Measurements from ENCODE around the gene FAM168B. TPM values are rescaled to one million over a fixed set of nuclear protein-coding genes. Genes with fewer than 3 reads are reported as not detected.

Gene FAM168B
- total RNA-seq, 1 experiment from 2014 or later: 81.4 TPM

- Histone ChIP-seq H3K79me1 (ENCODE audit: insufficient read depth, low read depth, low read length, poor library complexity, severe bottlenecking) (no peaks in the 10 kb centered on the region), H3K4me2 (ENCODE audit: insufficient read depth, insufficient read length, low read length) (no peak overlapping the region), H3K23ac (ENCODE audit: insufficient read length, low read depth, low read length) (no peak overlapping the region), H3K56ac (ENCODE audit: insufficient read length, low read depth, low read length) (no peak overlapping the region), H3K4ac (ENCODE audit: low read depth, low read length) (no peak overlapping the region), H3K18ac (ENCODE audit: insufficient read length, low read depth, low read length) (no peak overlapping the region), H4K5ac (ENCODE audit: insufficient read length, low read depth, low read length) (no peak overlapping the region), H3K79me2 (ENCODE audit: insufficient read depth, low read length) (no peaks in the 10 kb centered on the region), H3T11ph (ENCODE audit: low read length) (no peak overlapping the region), H2BK20ac (ENCODE audit: low read depth, low read length, poor library complexity, severe bottlenecking) (no peak overlapping the region), H2BK120ac (ENCODE audit: low read depth, low read length, poor library complexity, severe bottlenecking) (no peak overlapping the region), H2BK12ac (ENCODE audit: insufficient read length, low read depth, low read length) (no peak overlapping the region), H4K8ac (replicated peaks; ENCODE audit: insufficient read length, low read depth, low read length) (no peak overlapping the region), H3K9me3 (ENCODE audit: control insufficient read depth, low read depth, low read length) (no peaks in the 10 kb centered on the region), H3K27ac (ENCODE audit: insufficient read length, low read depth, low read length) (no peak overlapping the region), H3K27me3 (ENCODE audit: insufficient read depth, low read length) (no peaks in the 10 kb centered on the region), H2AFZ (ENCODE audit: low read length) (no peak overlapping the region), H2BK15ac (ENCODE audit: low read depth, low read length) (no peak overlapping the region), H3K14ac (ENCODE audit: insufficient read depth, low read length) (no peak overlapping the region), H4K91ac (ENCODE audit: insufficient read length, low read depth, low read length) (no peak overlapping the region), H3K9ac (ENCODE audit: extremely low read depth, insufficient read length, low read length) (no peak overlapping the region), H2AK5ac (ENCODE audit: insufficient read length, low read length) (no peak overlapping the region), H3K23me2 (ENCODE audit: insufficient read length, low read depth, low read length, poor library complexity, severe bottlenecking) (no peaks in the 10 kb centered on the region), H3K4me1 (ENCODE audit: insufficient read depth, low read length) (no peaks in the 10 kb centered on the region), H2BK5ac (ENCODE audit: insufficient read length, low read length) (no peak overlapping the region), H4K20me1 (ENCODE audit: control insufficient read depth, insufficient read depth, insufficient read length) (peaks cover 2% of the 10 kb centered on the region)
- H3K4me3 Mint-ChIP-seq: no peak overlapping the region
- no CpG with 5 or more reads among the region's 8 CpGs for WGBS (ENCODE audit: extremely low coverage, insufficient read length, low lambda C conversion rate)
- no peaks in the 10 kb centered on the region for H3K9me3 Mint-ChIP-seq
- no peak for TF ChIP-seq CTCF (conservative IDR thresholded peaks at IDR 0.05)
- H3K36me3 Mint-ChIP-seq (ENCODE audit: insufficient read depth in 1 of 3, low read depth in 3 of 3): peaks cover 14 to 37% (median 35%) of the 10 kb centered on the region in 3 experiments; a peak in 6 of 7 replicates
- DNase-seq: no peak
- H3K4me1 Mint-ChIP-seq: peaks cover 9% of the 10 kb centered on the region in 2 experiments
- H3K27me3 Mint-ChIP-seq (ENCODE audit: low read depth): no peaks in the 10 kb centered on the region; the same call in 1 of the 2 replicates
- H3K27ac Mint-ChIP-seq: no peak overlapping the region; a peak in 1 of 7 replicates
These were observed 47.8 kb downstream of the FAM168B start for GRCh38 chr2:131045286-131046027.

Measured in H9 (cell line).